Trophoblast cell (in vitro differentiated cells and primary cell): ENCODE data around the gene ITPR1.

Experiments used
- DNase-seq, 2 donors: peaks; one replicate each; pipeline ENCODE4 v3.0.0-alpha.2; 2016
- H2AFZ ChIP-seq: 2 replicates; pipeline ENCODE4 v1.6.1; 2013; ENCODE audit warnings: low read length, moderate library complexity, mild to moderate bottlenecking; ENCODE audit not compliant: insufficient read depth, poor library complexity
- H2AK5ac ChIP-seq: 2 replicates; pipeline ENCODE4 v1.6.1; 2013; ENCODE audit warnings: mild to moderate bottlenecking, low read length
- H2BK120ac ChIP-seq: 2 replicates; pipeline ENCODE4 v1.6.1; 2013; ENCODE audit warnings: low read length, mild to moderate bottlenecking, moderate library complexity; ENCODE audit not compliant: insufficient read depth, poor library complexity
- H2BK12ac ChIP-seq: 2 replicates; pipeline ENCODE4 v1.6.1; 2013; ENCODE audit warnings: mild to moderate bottlenecking, low read length, moderate library complexity
- H2BK5ac ChIP-seq: 2 replicates; pipeline ENCODE4 v1.6.1; 2013; ENCODE audit warnings: low read length, low read depth, moderate library complexity, mild to moderate bottlenecking; ENCODE audit not compliant: poor library complexity
- H3K14ac ChIP-seq: 2 replicates; pipeline ENCODE4 v1.6.1; 2013; ENCODE audit warnings: mild to moderate bottlenecking, low read length
- H3K18ac ChIP-seq: 2 replicates; pipeline ENCODE4 v1.6.1; 2013; ENCODE audit warnings: mild to moderate bottlenecking, low read length
- H3K23ac ChIP-seq: 2 replicates; pipeline ENCODE4 v1.6.1; 2013; ENCODE audit warnings: low read length
- H3K27ac ChIP-seq: 2 replicates; pipeline ENCODE4 v1.5.1; 2013; ENCODE audit warnings: low read depth, mild to moderate bottlenecking, inconsistent platforms, low read length, moderate library complexity
- H3K27me3 ChIP-seq: 2 replicates; pipeline ENCODE4 v1.6.1; 2013; ENCODE audit warnings: inconsistent platforms, mild to moderate bottlenecking, low read length, moderate library complexity; ENCODE audit not compliant: insufficient read depth
- H3K36me3 ChIP-seq, 2 experiments: 1 replicate in 1 of 2; 2 replicates in 1 of 2; pipeline ENCODE4 v1.6.1; 2013; ENCODE audit warnings: low read length in 2 of 2, mild to moderate bottlenecking in 2 of 2, moderate library complexity in 1 of 2; ENCODE audit not compliant: insufficient read depth in 2 of 2, control insufficient read depth in 1 of 2
- H3K4ac ChIP-seq: 2 replicates; pipeline ENCODE4 v1.6.1; 2013; ENCODE audit warnings: low read depth, mild to moderate bottlenecking, low read length, moderate library complexity
- H3K4me1 ChIP-seq, 2 experiments: 1 replicate in 1 of 2; 2 replicates in 1 of 2; pipeline ENCODE4 v1.6.1; 2013; ENCODE audit warnings: low read length in 2 of 2, mild to moderate bottlenecking in 2 of 2, moderate library complexity in 1 of 2; ENCODE audit not compliant: insufficient read depth in 2 of 2, control insufficient read depth in 1 of 2
- H3K4me2 ChIP-seq: 2 replicates; pipeline ENCODE4 v1.6.1; 2013; ENCODE audit warnings: inconsistent platforms, mild to moderate bottlenecking, low read length, moderate library complexity
- H3K4me3 ChIP-seq: 2 replicates; pipeline ENCODE4 v1.5.1; 2013; ENCODE audit warnings: mild to moderate bottlenecking, low read depth, low read length, inconsistent platforms
- H3K79me1 ChIP-seq: one replicate; pipeline ENCODE4 v1.6.1; 2013; ENCODE audit warnings: low read length
- H3K79me2 ChIP-seq: 2 replicates; pipeline ENCODE4 v1.6.1; 2013; ENCODE audit warnings: low read length, mild to moderate bottlenecking; ENCODE audit not compliant: control insufficient read depth, insufficient read depth, poor library complexity
- H3K9ac ChIP-seq: 2 replicates; pipeline ENCODE4 v1.6.1; 2013; ENCODE audit warnings: mild to moderate bottlenecking, low read length
- H3K9me3 ChIP-seq: 2 replicates; pipeline ENCODE4 v1.6.1; 2013; ENCODE audit warnings: low read depth, mild to moderate bottlenecking, control low read depth, inconsistent platforms, low read length; ENCODE audit not compliant: insufficient read depth
- H4K12ac ChIP-seq: 2 replicates; pipeline ENCODE4 v1.6.1; 2013; ENCODE audit warnings: low read depth, mild to moderate bottlenecking, low read length, moderate library complexity
- H4K8ac ChIP-seq: 2 replicates; pipeline ENCODE4 v1.6.1; 2013; ENCODE audit warnings: low read depth, mild to moderate bottlenecking, low read length, moderate library complexity
- H4K91ac ChIP-seq: one replicate; pipeline ENCODE4 v1.6.1; 2013; ENCODE audit warnings: low read depth, mild to moderate bottlenecking, low read length, moderate library complexity
- WGBS: extraction: QIAGEN DNeasy Blood & Tissue Kit; methylation state at CpG from one replicate; pipeline ENCODE4 v1.1.7; 2013; ENCODE audit warnings: missing lambda C conversion rate; ENCODE audit not compliant: insufficient read length, insufficient coverage; ENCODE audit errors: extremely low coverage; 5-methylcytosine and 5-hydroxymethylcytosine counted together

The ITPR1 gene

DNA sequence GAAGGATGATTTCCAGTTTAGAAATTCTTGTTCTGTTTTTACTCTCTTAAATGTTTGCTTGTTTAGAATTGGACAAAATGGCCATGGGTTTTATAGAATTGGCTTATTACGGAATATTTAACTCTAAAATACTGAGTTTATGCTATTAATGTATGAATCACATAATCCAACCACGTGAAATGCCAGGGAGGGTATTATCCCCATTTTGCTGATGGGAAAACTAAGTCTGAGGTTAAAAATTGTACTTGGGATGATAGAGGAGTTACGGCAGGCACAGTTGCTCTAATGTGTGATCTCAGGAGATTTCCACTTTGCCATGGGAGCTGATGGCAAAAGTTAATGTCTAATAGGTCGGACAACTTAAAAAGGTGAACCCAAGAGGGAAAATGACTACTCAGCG is 194.4 kb downstream of the ITPR1 start:
- peaks cover 7 to 10% of the 10 kb centered on the region in 2 experiments for H3K4me1 ChIP-seq
- no CpG with 5 or more reads among the region's 5 CpGs for WGBS
- no peak overlapping the region for H3K4ac ChIP-seq

GRCh38 chr3:4688411-4688810 is 195.3 kb downstream of the ITPR1 start:
- H3K9ac ChIP-seq, result no peak overlapping the region
- peak; percentile 93 to 99 for DNase-seq
- peaks cover 5% of the 10 kb centered on the region for H3K79me1 ChIP-seq
- H3K23ac ChIP-seq, result no peak overlapping the region
- H3K4me1 ChIP-seq, result peaks cover 7 to 10% of the 10 kb centered on the region in 2 experiments
- H3K79me2 ChIP-seq, result no peaks in the 10 kb centered on the region
- no peak overlapping the region for H3K4me2 ChIP-seq
- H4K12ac ChIP-seq, result no peak overlapping the region
- no peak overlapping the region for H3K14ac ChIP-seq
- H2AK5ac ChIP-seq, result no peak overlapping the region
- H3K27ac ChIP-seq, result peak overlapping the region; percentile 9
- H4K91ac ChIP-seq, result no peak overlapping the region
- no peak overlapping the region for H4K8ac ChIP-seq
- H3K4me3 ChIP-seq, result no peak overlapping the region
- H2AFZ ChIP-seq, result no peak overlapping the region
- no peak overlapping the region for H3K18ac ChIP-seq
- no peak overlapping the region for H3K4ac ChIP-seq
- H2BK5ac ChIP-seq, result no peak overlapping the region
- no peaks in the 10 kb centered on the region for H3K27me3 ChIP-seq
- H3K9me3 ChIP-seq, result no peaks in the 10 kb centered on the region
- no CpG with 5 or more reads among the region's 4 CpGs for WGBS
- H2BK120ac ChIP-seq, result no peak overlapping the region
- no peaks in the 10 kb centered on the region for H3K36me3 ChIP-seq
- H2BK12ac ChIP-seq, result no peak overlapping the region

More for the DNA sequence above, 194.4 kb downstream of the ITPR1 start:
- no peak overlapping the region for H2BK5ac ChIP-seq
- no peak overlapping the region for H4K91ac ChIP-seq
- no peak overlapping the region for H3K9ac ChIP-seq
- no peak for DNase-seq
- peaks cover 5% of the 10 kb centered on the region for H3K79me1 ChIP-seq
- no peaks in the 10 kb centered on the region for H3K27me3 ChIP-seq
- H3K36me3 ChIP-seq, result no peaks in the 10 kb centered on the region
- H4K8ac ChIP-seq, result no peak overlapping the region
- H3K14ac ChIP-seq, result no peak overlapping the region
- H2BK12ac ChIP-seq, result no peak overlapping the region
- H4K12ac ChIP-seq, result no peak overlapping the region
- no peak overlapping the region for H2AK5ac ChIP-seq
- H2BK120ac ChIP-seq, result no peak overlapping the region
- no peak overlapping the region for H3K27ac ChIP-seq
- H3K9me3 ChIP-seq, result peaks cover 2% of the 10 kb centered on the region
- H2AFZ ChIP-seq, result no peak overlapping the region
- H3K23ac ChIP-seq, result no peak overlapping the region
- no peaks in the 10 kb centered on the region for H3K79me2 ChIP-seq
- no peak overlapping the region for H3K4me3 ChIP-seq
- no peak overlapping the region for H3K18ac ChIP-seq
- H3K4me2 ChIP-seq, result no peak overlapping the region

DNA sequence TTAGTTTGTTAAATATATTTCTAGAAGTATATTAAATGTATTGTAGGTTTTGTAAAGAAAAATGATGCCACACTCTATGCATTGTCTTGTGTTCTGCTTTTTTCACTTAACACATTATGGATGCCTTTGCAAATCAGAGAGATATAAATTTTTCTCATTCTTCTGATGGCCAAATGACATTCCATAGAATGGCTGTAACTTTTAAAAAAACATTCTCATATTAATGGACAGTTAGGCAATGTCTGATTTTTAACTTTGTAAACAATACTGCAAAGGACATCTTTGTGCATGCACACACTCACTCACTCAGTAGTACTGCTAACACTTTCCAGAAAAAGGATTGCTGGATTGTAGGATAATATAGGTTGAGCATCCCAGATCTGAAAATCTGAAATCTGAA is 195.9 kb downstream of the ITPR1 start:
- Histone ChIP-seq H3K27me3 (no peaks in the 10 kb centered on the region), H3K4ac (no peak overlapping the region), H3K23ac (no peak overlapping the region), H2AFZ (no peak overlapping the region), H3K4me2 (no peak overlapping the region), H3K4me1 (peaks cover 7 to 10% of the 10 kb centered on the region in 2 experiments), H3K14ac (no peak overlapping the region), H3K79me1 (peaks cover 5% of the 10 kb centered on the region), H4K12ac (no peak overlapping the region), H2AK5ac (no peak overlapping the region), H3K27ac (no peak overlapping the region), H3K9me3 (no peaks in the 10 kb centered on the region), H3K36me3 (no peaks in the 10 kb centered on the region), H2BK120ac (no peak overlapping the region), H3K18ac (no peak overlapping the region), H2BK5ac (no peak overlapping the region), H3K4me3 (no peak overlapping the region), H4K91ac (no peak overlapping the region), H3K9ac (no peak overlapping the region), H2BK12ac (no peak overlapping the region), H4K8ac (no peak overlapping the region), H3K79me2 (no peaks in the 10 kb centered on the region)
- DNase-seq, result peak in 1 of 2 donors; percentile 60

DNA sequence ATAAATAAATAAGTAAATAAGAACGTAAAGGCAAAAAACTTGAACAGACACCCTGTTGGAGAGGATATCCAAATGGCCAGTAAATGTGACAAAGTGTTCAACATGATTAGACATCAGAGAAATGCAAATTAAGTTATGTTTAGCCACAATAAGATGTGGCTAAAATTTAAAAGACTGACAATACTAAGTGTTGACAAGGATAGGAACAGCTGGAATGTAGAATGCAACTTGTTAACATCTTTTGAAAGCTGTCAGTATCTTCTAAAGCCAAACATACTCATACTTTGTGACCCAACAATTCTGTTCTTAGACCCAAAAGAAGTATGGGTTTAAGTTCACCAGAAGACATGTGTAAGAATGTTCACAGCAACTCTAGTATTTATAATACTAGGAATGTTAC is 197.1 kb downstream of the ITPR1 start:
- H4K8ac ChIP-seq, result no peak overlapping the region
- WGBS, result no CpG with 5 or more reads among the region's 1 CpG
- DNase-seq, result no peak

More for the DNA sequence above, 197.1 kb downstream of the ITPR1 start:
- Histone ChIP-seq H3K23ac (no peak overlapping the region), H2BK5ac (no peak overlapping the region), H3K27ac (no peak overlapping the region), H3K9me3 (no peaks in the 10 kb centered on the region), H3K18ac (no peak overlapping the region), H3K79me2 (no peaks in the 10 kb centered on the region), H3K27me3 (no peaks in the 10 kb centered on the region), H3K4me2 (no peak overlapping the region), H3K4me1 (peaks cover 7 to 10% of the 10 kb centered on the region in 2 experiments), H3K9ac (no peak overlapping the region), H2AK5ac (no peak overlapping the region), H3K4me3 (no peak overlapping the region), H3K36me3 (no peaks in the 10 kb centered on the region), H2BK120ac (no peak overlapping the region), H3K4ac (no peak overlapping the region), H2BK12ac (no peak overlapping the region), H4K12ac (no peak overlapping the region), H4K91ac (no peak overlapping the region), H3K79me1 (peaks cover 5% of the 10 kb centered on the region), H2AFZ (no peak overlapping the region), H3K14ac (no peak overlapping the region)
